Embryonic facial prominence (tissue), 1 donor: Measurements from ENCODE around the gene EPB41L1.
"Not testable (repeated sequence)": the region's sequence is repeated elsewhere in the genome, so short reads cannot be mapped to it uniquely, and the experiment has no call there.

Source experiments
- DNase-seq: peaks from one replicate; pipeline ENCODE4 v3.0.0-alpha.2; 2016; ENCODE audit errors: extremely low spot score

EPB41L1 gene

GRCh38 chr20:36126836-36127527 lies 27.6 kb upstream of the EPB41L1 start:
- DNase-seq, result no peak

GRCh38 chr20:36128463-36129159 lies 25.9 kb upstream of the EPB41L1 start:
- no peak for DNase-seq

- no peak for DNase-seq
Observed at GRCh38 chr20:36129160-36129543, 25.4 kb upstream of the EPB41L1 start.

- DNase-seq, result no peak
Observed at GRCh38 chr20:36130390-36130789, 24.1 kb upstream of the EPB41L1 start.

- no peak for DNase-seq
Observed at GRCh38 chr20:36132802-36133211, 21.7 kb upstream of the EPB41L1 start.

GRCh38 chr20:36133821-36134220 lies 20.7 kb upstream of the EPB41L1 start:
- DNase-seq, result no peak

GRCh38 chr20:36135159-36135558 lies 19.4 kb upstream of the EPB41L1 start:
- no peak for DNase-seq

- DNase-seq, result no peak
Observed at GRCh38 chr20:36135821-36136220, 18.7 kb upstream of the EPB41L1 start.

GRCh38 chr20:36137313-36137712 lies 17.2 kb upstream of the EPB41L1 start:
- not testable (repeated sequence) for DNase-seq

- no peak for DNase-seq
Observed at GRCh38 chr20:36141310-36141709, 13.2 kb upstream of the EPB41L1 start.

- no peak for DNase-seq
Observed at GRCh38 chr20:36144336-36144735, 10.2 kb upstream of the EPB41L1 start.

- DNase-seq, result no peak
Observed at GRCh38 chr20:36145877-36146707, 8.4 kb upstream of the EPB41L1 start.

GRCh38 chr20:36147690-36148089 lies 6.8 kb upstream of the EPB41L1 start:
- no peak for DNase-seq

- no peak for DNase-seq
Observed at GRCh38 chr20:36148439-36148838, 6.1 kb upstream of the EPB41L1 start.

- DNase-seq, result no peak
Observed at GRCh38 chr20:36149012-36149411, 5.5 kb upstream of the EPB41L1 start.

- DNase-seq, result no peak
Observed at GRCh38 chr20:36149469-36149868, 5.1 kb upstream of the EPB41L1 start.

GRCh38 chr20:36150489-36150846 lies 4.1 kb upstream of the EPB41L1 start:
- DNase-seq, result no peak

GRCh38 chr20:36150847-36151539 lies 3.5 kb upstream of the EPB41L1 start:
- DNase-seq, result no peak

- no peak for DNase-seq
Observed at GRCh38 chr20:36152261-36152660, 2.3 kb upstream of the EPB41L1 start.

- DNase-seq, result no peak
Observed at GRCh38 chr20:36153204-36153603, 1.3 kb upstream of the EPB41L1 start.

- DNase-seq, result peak; percentile 27
Observed at GRCh38 chr20:36153736-36154699, 522 bp upstream of the EPB41L1 start.
